ENCODE data around the gene CRTC1.
A peak's percentile ranks its signal among the peaks of the same experiment; 100 is the strongest.

Gene CRTC1

GRCh38 chr19:18742324-18742723, 58.8 kb downstream of the CRTC1 start:
- DNase-seq (ENCODE audit: insufficient read length, low spot score): no peak
- FAIRE-seq: no peak

- DNase-seq (ENCODE audit: insufficient read length, low spot score): no peak
- FAIRE-seq: no peak
These were observed 59.6 kb downstream of the CRTC1 start for GRCh38 chr19:18742838-18743783.

GRCh38 chr19:18743784-18744418, 60.4 kb downstream of the CRTC1 start:
- no peak for DNase-seq (ENCODE audit: insufficient read length, low spot score)
- FAIRE-seq: no peak

GRCh38 chr19:18745012-18745735, 61.7 kb downstream of the CRTC1 start:
- DNase-seq (ENCODE audit: insufficient read length, low spot score): no peak

GRCh38 chr19:18745931-18746330, 62.5 kb downstream of the CRTC1 start:
- DNase-seq (ENCODE audit: insufficient read length, low spot score) (no peak), FAIRE-seq (no peak)

More at GRCh38 chr19:18745012-18745735, 61.7 kb downstream of the CRTC1 start:
- no peak for FAIRE-seq

- FAIRE-seq: no peak
- no peak for DNase-seq (ENCODE audit: insufficient read length, low spot score)
These were observed 63.2 kb downstream of the CRTC1 start for GRCh38 chr19:18746401-18747325.

GRCh38 chr19:18749362-18750231, 66.1 kb downstream of the CRTC1 start:
- peak; percentile 20 for FAIRE-seq
- no peak for DNase-seq (ENCODE audit: insufficient read length, low spot score)

GRCh38 chr19:18750295-18750970, 67.0 kb downstream of the CRTC1 start:
- FAIRE-seq (no peak), DNase-seq (ENCODE audit: insufficient read length, low spot score) (no peak)

- DNase-seq (ENCODE audit: insufficient read length, low spot score) (no peak), FAIRE-seq (no peak)
These were observed 68.1 kb downstream of the CRTC1 start for GRCh38 chr19:18751571-18751970.

- no peak for DNase-seq (ENCODE audit: insufficient read length, low spot score)
- no peak for FAIRE-seq
These were observed 71.0 kb downstream of the CRTC1 start for GRCh38 chr19:18754501-18754900.

- no peak for DNase-seq (ENCODE audit: insufficient read length, low spot score)
- no peak for FAIRE-seq
These were observed 73.4 kb downstream of the CRTC1 start for GRCh38 chr19:18756896-18757295.

- FAIRE-seq: no peak
These were observed 76.0 kb downstream of the CRTC1 start for GRCh38 chr19:18759304-18759994.

GRCh38 chr19:18759995-18760426, 76.5 kb downstream of the CRTC1 start:
- DNase-seq (ENCODE audit: insufficient read length, low spot score): no peak
- peak; percentile 60 for FAIRE-seq

More at GRCh38 chr19:18759304-18759994, 76.0 kb downstream of the CRTC1 start:
- DNase-seq (ENCODE audit: insufficient read length, low spot score): no peak

GRCh38 chr19:18760440-18761383, 77.2 kb downstream of the CRTC1 start:
- FAIRE-seq: no peak

GRCh38 chr19:18761531-18762110, 78.1 kb downstream of the CRTC1 start:
- no peak for FAIRE-seq
- no peak for DNase-seq (ENCODE audit: insufficient read length, low spot score)

More at GRCh38 chr19:18760440-18761383, 77.2 kb downstream of the CRTC1 start:
- no peak for DNase-seq (ENCODE audit: insufficient read length, low spot score)

Measured in HTR-8/SVneo (cell line).